Progenitor cell of endocrine pancreas (in vitro differentiated cells): ENCODE measurements around the gene HDAC7. TPM values are rescaled to one million over a fixed set of nuclear protein-coding genes. Genes with fewer than 3 reads are reported as not detected.
"Not testable (repeated sequence)": the region's sequence is repeated elsewhere in the genome, so short reads cannot be mapped to it uniquely, and the experiment has no call there.

Source experiments
- DNase-seq: peaks from one replicate; pipeline ENCODE4 v3.0.0; 2021; ENCODE audit warnings: low spot score; ENCODE audit not compliant: unreplicated experiment
- H3K27ac Mint-ChIP-seq: 2 replicates; pipeline ENCODE4 v1.8.0; 2021; ENCODE audit warnings: mild to moderate bottlenecking, moderate library complexity, mixed read lengths
- H3K27me3 Mint-ChIP-seq: 2 replicates; pipeline ENCODE4 v1.8.0; 2021; ENCODE audit warnings: mixed read lengths
- H3K36me3 Mint-ChIP-seq: 2 replicates; pipeline ENCODE4 v1.8.0; 2022; ENCODE audit warnings: mixed read lengths; ENCODE audit not compliant: insufficient read depth
- H3K4me1 Mint-ChIP-seq: 2 replicates; pipeline ENCODE4 v1.8.0; 2021; ENCODE audit warnings: low read depth, mixed read lengths
- H3K4me3 Mint-ChIP-seq: 2 replicates; pipeline ENCODE4 v1.8.0; 2021; ENCODE audit warnings: low read depth, mild to moderate bottlenecking, moderate library complexity, mixed read lengths
- H3K9me3 Mint-ChIP-seq: 2 replicates; pipeline ENCODE4 v1.8.0; 2021; ENCODE audit warnings: low read depth, mixed read lengths
- CTCF ChIP-seq: fragments of 200-600 bp; sonication (generic); IDR thresholded peaks from one replicate; pipeline ENCODE4 v1.5.0; 2021; ENCODE audit warnings: antibody characterized with exemption, mild to moderate bottlenecking; ENCODE audit not compliant: unreplicated experiment
- total RNA-seq: library from RNA; stranded (reverse); gene quantifications from 2 replicates; pipeline ENCODE4 v1.2.1, GENCODE V29; 2021

The HDAC7 gene
- total RNA-seq, 1 donor from 2014 or later: 80.0 TPM

DNA sequence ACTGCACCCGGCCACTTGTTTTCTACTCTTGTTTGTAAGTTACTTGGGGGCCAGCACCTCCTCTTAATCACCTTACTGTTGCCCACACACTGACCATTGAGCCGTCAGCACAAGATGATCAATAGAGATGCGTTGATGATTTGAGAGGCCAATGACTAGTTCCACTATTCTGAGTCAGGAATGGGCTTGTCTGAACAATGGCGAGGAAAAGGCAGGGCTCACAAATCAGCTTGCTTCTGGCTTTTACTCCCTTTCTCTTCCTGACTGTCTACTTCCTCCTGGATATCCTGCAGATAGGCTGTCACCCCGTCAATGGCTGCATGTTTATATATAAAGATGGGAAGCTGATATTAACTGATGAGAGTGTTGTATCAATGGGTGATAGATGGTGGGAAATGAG is 29.1 kb upstream of the HDAC7 start:
- H3K36me3 Mint-ChIP-seq: no peaks in the 10 kb centered on the region
- no peak overlapping the region for H3K4me3 Mint-ChIP-seq
- H3K27ac Mint-ChIP-seq: no peak overlapping the region
- no peaks in the 10 kb centered on the region for H3K9me3 Mint-ChIP-seq
- no peak for TF ChIP-seq CTCF
- DNase-seq: no peak
- H3K4me1 Mint-ChIP-seq: peaks cover 33% of the 10 kb centered on the region
- peaks cover 7% of the 10 kb centered on the region for H3K27me3 Mint-ChIP-seq

DNA sequence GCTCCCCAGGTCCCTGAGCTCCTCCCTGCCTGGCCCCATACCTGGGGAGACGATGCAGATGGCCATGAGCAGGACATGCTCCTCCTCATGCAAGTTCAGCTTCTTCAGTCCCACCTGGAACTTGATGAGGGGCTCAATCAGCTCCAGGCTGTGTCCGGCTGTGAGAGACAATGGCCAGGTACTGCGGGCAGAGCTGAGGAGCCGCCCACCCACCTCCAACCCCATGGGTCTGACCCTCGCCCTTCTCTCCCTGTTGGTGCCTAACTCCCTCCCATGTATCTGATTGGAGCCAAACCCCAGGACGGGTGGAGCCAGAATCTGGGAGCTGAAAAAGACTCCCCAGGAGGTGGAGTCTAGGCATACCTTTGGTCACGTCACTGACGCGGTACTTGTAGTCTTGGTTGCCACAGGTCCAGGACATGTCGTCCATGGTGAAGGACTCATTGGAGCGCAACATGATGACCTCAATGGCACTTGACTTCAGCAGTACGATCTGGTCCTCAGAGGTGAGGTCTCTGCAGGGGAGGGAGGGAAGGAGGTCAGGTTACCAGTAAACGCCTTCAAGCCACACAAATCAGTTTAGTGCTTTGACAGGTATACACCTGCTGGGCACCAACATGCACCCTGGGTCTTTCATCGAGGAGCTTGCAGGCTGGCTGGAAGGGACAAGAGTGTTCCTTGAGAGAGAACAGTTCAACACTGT is 26.7 kb upstream of the HDAC7 start:
- Mint-ChIP-seq H3K4me3 (no peak overlapping the region), H3K36me3 (no peaks in the 10 kb centered on the region), H3K27ac (no peak overlapping the region), H3K27me3 (peaks cover 9% of the 10 kb centered on the region), H3K4me1 (peaks cover 30% of the 10 kb centered on the region), H3K9me3 (no peaks in the 10 kb centered on the region)
- TF ChIP-seq CTCF: no peak
- DNase-seq: no peak

GRCh38 chr12:47845081-47845480 is 25.4 kb upstream of the HDAC7 start:
- no peak for TF ChIP-seq CTCF
- H3K4me3 Mint-ChIP-seq: no peak overlapping the region
- peaks cover 17% of the 10 kb centered on the region for H3K4me1 Mint-ChIP-seq
- H3K9me3 Mint-ChIP-seq: no peaks in the 10 kb centered on the region
- H3K27ac Mint-ChIP-seq: no peak overlapping the region
- no peak for DNase-seq
- H3K27me3 Mint-ChIP-seq: peaks cover 9% of the 10 kb centered on the region
- no peaks in the 10 kb centered on the region for H3K36me3 Mint-ChIP-seq

DNA sequence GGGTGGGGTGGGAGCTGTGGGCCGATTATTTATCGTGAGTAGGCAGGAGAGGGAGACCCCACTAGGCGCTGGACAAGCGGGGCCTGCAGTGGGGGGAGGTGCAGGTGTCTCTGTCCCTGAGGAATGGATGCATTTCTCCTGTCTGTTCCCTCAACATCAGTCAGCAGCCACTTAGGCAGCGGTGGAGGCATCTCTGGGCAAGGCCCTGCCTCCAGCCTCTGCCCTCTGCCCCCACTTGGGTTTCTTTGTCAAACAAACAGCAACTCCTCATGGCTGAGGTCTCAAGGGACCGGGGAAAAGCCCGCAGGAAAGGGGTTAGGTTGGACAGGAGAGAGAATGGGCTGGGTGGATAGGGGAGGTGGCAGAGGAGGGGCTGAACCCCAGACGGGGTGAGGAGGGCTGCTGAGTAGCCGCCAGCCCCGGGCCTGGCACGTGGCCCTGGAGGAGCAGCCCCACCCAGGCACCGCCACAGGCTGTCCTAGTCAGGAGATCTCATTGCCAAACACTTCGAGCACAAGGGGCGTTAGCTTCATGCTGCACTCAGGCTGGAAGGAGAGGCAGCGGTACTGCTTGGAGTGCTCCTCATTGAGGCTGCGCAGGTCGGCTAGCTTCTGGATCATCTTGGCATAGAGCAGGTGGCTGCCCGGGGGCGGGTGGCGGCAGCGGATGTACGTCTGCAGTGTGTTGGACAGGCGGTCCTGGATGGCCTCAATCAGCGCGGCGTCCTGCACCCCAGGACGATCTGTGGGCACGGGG is 24.7 kb upstream of the HDAC7 start:
- DNase-seq: no peak
- no peak overlapping the region for H3K4me3 Mint-ChIP-seq
- H3K4me1 Mint-ChIP-seq: peaks cover 17% of the 10 kb centered on the region
- no peak for TF ChIP-seq CTCF
- H3K9me3 Mint-ChIP-seq: no peaks in the 10 kb centered on the region
- peaks cover 9% of the 10 kb centered on the region for H3K27me3 Mint-ChIP-seq
- no peak overlapping the region for H3K27ac Mint-ChIP-seq
- no peaks in the 10 kb centered on the region for H3K36me3 Mint-ChIP-seq

DNA sequence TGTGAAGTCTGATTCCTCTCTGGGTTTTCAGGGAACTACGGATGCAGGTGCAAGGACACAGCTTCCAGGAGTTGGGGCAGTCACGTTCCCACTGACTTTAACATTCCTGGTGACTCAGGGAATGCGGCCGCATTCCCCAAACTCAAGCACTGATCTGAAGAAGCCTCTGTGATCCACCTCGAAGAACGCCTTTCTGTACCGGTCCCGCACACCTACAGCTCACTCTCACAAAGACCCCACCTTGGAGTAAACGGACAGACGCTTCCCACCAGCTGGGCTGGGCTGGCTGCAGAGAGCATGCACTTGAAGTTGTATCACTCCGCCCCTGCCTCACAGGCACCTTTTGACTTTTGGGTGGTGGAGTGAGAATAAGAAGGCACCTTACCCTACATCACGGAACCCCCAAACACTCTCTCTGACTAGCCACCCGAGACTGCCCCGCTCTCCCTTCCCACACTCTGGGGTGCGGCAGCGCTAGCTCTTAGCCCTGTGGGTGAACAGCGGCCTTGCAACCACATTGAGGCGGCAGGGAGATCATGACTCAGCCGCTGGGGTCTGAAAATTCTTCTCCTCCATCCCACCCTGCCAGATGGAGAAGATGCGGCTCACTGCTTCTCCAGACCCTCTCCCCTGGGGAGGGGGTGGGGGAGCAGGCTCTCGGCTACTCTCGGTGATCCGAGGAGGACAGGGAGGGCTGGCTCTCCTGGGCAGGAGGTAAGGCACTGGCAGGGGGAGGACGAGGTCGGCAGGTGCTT is 23.7 kb upstream of the HDAC7 start:
- Mint-ChIP-seq H3K4me1 (peaks cover 15% of the 10 kb centered on the region), H3K27ac (no peak overlapping the region), H3K36me3 (no peaks in the 10 kb centered on the region), H3K4me3 (no peak overlapping the region), H3K9me3 (no peaks in the 10 kb centered on the region), H3K27me3 (peaks cover 9% of the 10 kb centered on the region)
- DNase-seq: no peak
- TF ChIP-seq CTCF: no peak

- H3K9me3 Mint-ChIP-seq, H3K27me3 Mint-ChIP-seq, H3K36me3 Mint-ChIP-seq, H3K27ac Mint-ChIP-seq, H3K4me3 Mint-ChIP-seq, DNase-seq: not testable (repeated sequence)
- peaks cover 18% of the 10 kb centered on the region for H3K4me1 Mint-ChIP-seq
Measured at GRCh38 chr12:47842543-47842942, 22.8 kb upstream of the HDAC7 start.
